ENCODE data around the gene FIGNL1. TPM values are rescaled to one million over a fixed set of nuclear protein-coding genes. Genes with fewer than 3 reads are reported as not detected.
A peak's percentile ranks its signal among the peaks of the same experiment; 100 is the strongest.

Gene FIGNL1
- total RNA-seq, 1 donor from 2014 or later, result 27.5 TPM

- Histone ChIP-seq H3K4me3 (ENCODE audit: low read depth, low read length) (no peak overlapping the region), H3K36me3 (ENCODE audit: control insufficient read depth, insufficient read depth, low read length) (no peaks in the 10 kb centered on the region), H3K27me3 (ENCODE audit: control insufficient read depth, insufficient read depth, low read length) (peaks cover 3% of the 10 kb centered on the region)
- DNase-seq (ENCODE audit: low read depth), result no peak
- TF ChIP-seq CTCF (IDR thresholded peaks at IDR 0.05; ENCODE audit: insufficient read depth, low read length, poor library complexity, severe bottlenecking), result no peak
These were observed 40.0 kb downstream of the FIGNL1 start for GRCh38 chr7:50409856-50410745.

- Histone ChIP-seq H3K36me3 (ENCODE audit: control insufficient read depth, insufficient read depth, low read length) (no peaks in the 10 kb centered on the region), H3K27me3 (ENCODE audit: control insufficient read depth, insufficient read depth, low read length) (peaks cover 3% of the 10 kb centered on the region), H3K4me3 (ENCODE audit: low read depth, low read length) (no peak overlapping the region)
- no peak for TF ChIP-seq CTCF (IDR thresholded peaks at IDR 0.05; ENCODE audit: insufficient read depth, low read length, poor library complexity, severe bottlenecking)
- no peak for DNase-seq (ENCODE audit: low read depth)
These were observed 43.2 kb downstream of the FIGNL1 start for GRCh38 chr7:50406935-50407334.

- Histone ChIP-seq H3K36me3 (ENCODE audit: control insufficient read depth, insufficient read depth, low read length) (no peaks in the 10 kb centered on the region), H3K27me3 (ENCODE audit: control insufficient read depth, insufficient read depth, low read length) (peaks cover 10% of the 10 kb centered on the region), H3K4me3 (ENCODE audit: low read depth, low read length) (no peak overlapping the region)
- no peak for DNase-seq (ENCODE audit: low read depth)
- no peak for TF ChIP-seq CTCF (IDR thresholded peaks at IDR 0.05; ENCODE audit: insufficient read depth, low read length, poor library complexity, severe bottlenecking)
These were observed 44.9 kb downstream of the FIGNL1 start for GRCh38 chr7:50405221-50405620.

GRCh38 chr7:50404392-50404791, 45.8 kb downstream of the FIGNL1 start:
- H3K36me3 ChIP-seq (ENCODE audit: control insufficient read depth, insufficient read depth, low read length), result no peaks in the 10 kb centered on the region
- peaks cover 17% of the 10 kb centered on the region for H3K27me3 ChIP-seq (ENCODE audit: control insufficient read depth, insufficient read depth, low read length)
- no peak overlapping the region for H3K4me3 ChIP-seq (ENCODE audit: low read depth, low read length)
- TF ChIP-seq CTCF (IDR thresholded peaks at IDR 0.05; ENCODE audit: insufficient read depth, low read length, poor library complexity, severe bottlenecking), result peak; percentile 5
- no peak for DNase-seq (ENCODE audit: low read depth)

GRCh38 chr7:50400114-50400513, 50.0 kb downstream of the FIGNL1 start:
- TF ChIP-seq CTCF (IDR thresholded peaks at IDR 0.05; ENCODE audit: insufficient read depth, low read length, poor library complexity, severe bottlenecking), result no peak
- Histone ChIP-seq H3K36me3 (ENCODE audit: control insufficient read depth, insufficient read depth, low read length) (no peaks in the 10 kb centered on the region), H3K4me3 (ENCODE audit: low read depth, low read length) (no peak overlapping the region), H3K27me3 (ENCODE audit: control insufficient read depth, insufficient read depth, low read length) (peaks cover 17% of the 10 kb centered on the region)
- no peak for DNase-seq (ENCODE audit: low read depth)

GRCh38 chr7:50399635-50400034, 50.5 kb downstream of the FIGNL1 start:
- H3K36me3 ChIP-seq (ENCODE audit: control insufficient read depth, insufficient read depth, low read length), result no peaks in the 10 kb centered on the region
- peaks cover 17% of the 10 kb centered on the region for H3K27me3 ChIP-seq (ENCODE audit: control insufficient read depth, insufficient read depth, low read length)
- no peak overlapping the region for H3K4me3 ChIP-seq (ENCODE audit: low read depth, low read length)
- DNase-seq (ENCODE audit: low read depth), result no peak
- no peak for TF ChIP-seq CTCF (IDR thresholded peaks at IDR 0.05; ENCODE audit: insufficient read depth, low read length, poor library complexity, severe bottlenecking)
